ENCODE measurements around the gene PSMB10.
A peak's percentile ranks its signal among the peaks of the same experiment; 100 is the strongest.

PSMB10 gene

GRCh38 chr16:67915831-67916723 lies 20.6 kb downstream of the PSMB10 start:
- H3K27ac ChIP-seq = peak overlapping the region; percentile 32

GRCh38 chr16:67915496-67915769 lies 21.2 kb downstream of the PSMB10 start:
- peak overlapping the region; percentile 32 for H3K27ac ChIP-seq

More at GRCh38 chr16:67915831-67916723, 20.6 kb downstream of the PSMB10 start:
- TF ChIP-seq CTCF (conservative IDR thresholded peaks at IDR 0.05) = no peak

- peak overlapping the region; percentile 32 for H3K27ac ChIP-seq
- TF ChIP-seq CTCF (conservative IDR thresholded peaks at IDR 0.05) = no peak
Observed at GRCh38 chr16:67914758-67915495, 21.7 kb downstream of the PSMB10 start.

- TF ChIP-seq CTCF (conservative IDR thresholded peaks at IDR 0.05) = no peak
- H3K27ac ChIP-seq = no peak overlapping the region
Observed at GRCh38 chr16:67910158-67910557, 26.5 kb downstream of the PSMB10 start.

- no peak for TF ChIP-seq CTCF (conservative IDR thresholded peaks at IDR 0.05)
- H3K27ac ChIP-seq = no peak overlapping the region
Observed at GRCh38 chr16:67909056-67909742, 27.5 kb downstream of the PSMB10 start.

- no peak overlapping the region for H3K27ac ChIP-seq
- no peak for TF ChIP-seq CTCF (conservative IDR thresholded peaks at IDR 0.05)
Observed at GRCh38 chr16:67907397-67908180, 29.1 kb downstream of the PSMB10 start.

GRCh38 chr16:67902831-67903230 lies 33.8 kb downstream of the PSMB10 start:
- TF ChIP-seq CTCF (conservative IDR thresholded peaks at IDR 0.05) = no peak
- H3K27ac ChIP-seq = no peak overlapping the region

Data from VCaP (cell line).